Tibial artery (tissue), 4 donors: ENCODE results near the gene CPEB4.
A peak's percentile ranks its signal among the peaks of the same experiment; 100 is the strongest.

ENCODE experiments used
- DNase-seq, 2 donors: peaks; one replicate each; pipeline ENCODE4 v3.0.0-alpha.2; 2019
- H3K27ac ChIP-seq, 2 donors: fragments of 200-600 bp; sonication (generic) in 1 of 2; 1 replicate in 1 of 2; 2 replicates in 1 of 2; pipeline ENCODE4 v1.5.1; 2018 to 2019; ENCODE audit warnings: mild to moderate bottlenecking in 1 of 2
- H3K27me3 ChIP-seq, 2 donors: fragments of 200-600 bp; sonication (generic) in 1 of 2; one replicate each; pipeline versions ENCODE4 v1.5.1 to v1.6.0; 2016 to 2019
- H3K36me3 ChIP-seq, 3 donors: fragments of 200-600 bp; sonication (generic) in 2 of 3; one replicate each; pipeline ENCODE4 v1.5.1; 2016 to 2019; ENCODE audit warnings: mild to moderate bottlenecking in 2 of 3
- H3K4me1 ChIP-seq, 4 donors: fragments of 200-600 bp; sonication (generic) in 2 of 4; 1 replicate in 3 of 4; 2 replicates in 1 of 4; pipeline ENCODE4 v1.5.1; 2016 to 2019
- H3K4me3 ChIP-seq, 2 donors: fragments of 200-600 bp; sonication (generic) in 1 of 2; 1 replicate in 1 of 2; 2 replicates in 1 of 2; pipeline ENCODE4 v1.5.1; 2018 to 2019; ENCODE audit warnings: mild to moderate bottlenecking in 2 of 2
- H3K9me3 ChIP-seq, 3 donors: fragments of 200-600 bp; sonication (generic) in 1 of 3; one replicate each; pipeline ENCODE4 v1.5.1; 2016 to 2019
- CTCF ChIP-seq, 2 experiments: fragments of 200-600 bp in 1 of 2; fragments of 450-650 bp in 1 of 2; IDR thresholded peaks; one replicate each; pipeline ENCODE4 v1.5.1; 2017 to 2019; ENCODE audit warnings: antibody characterized with exemption in 2 of 2, mild to moderate bottlenecking in 1 of 2, moderate library complexity in 1 of 2
- intact Hi-C: fragments of 100-400 bp; cut with DNase I; formaldehyde crosslinking; loops from one replicate; pipeline ENCODE4 v1.15.0; 2023; ENCODE audit warnings: low total_unique reads

The CPEB4 gene

GRCh38 chr5:173945160-173945559, 57.0 kb downstream of the CPEB4 start:
- no peaks in the 10 kb centered on the region for H3K9me3 ChIP-seq
- no peak for TF ChIP-seq CTCF (IDR thresholded peaks at IDR 0.05)
- peaks cover 0 to 10% (median 2%) of the 10 kb centered on the region in 4 donors for H3K4me1 ChIP-seq
- no peak overlapping the region for H3K27ac ChIP-seq
- intact Hi-C loops: no loop called here
- no peak overlapping the region for H3K4me3 ChIP-seq
- peaks cover 22 to 52% (median 27%) of the 10 kb centered on the region in 3 donors for H3K36me3 ChIP-seq
- no peak for DNase-seq
- H3K27me3 ChIP-seq: no peaks in the 10 kb centered on the region

GRCh38 chr5:173946323-173946722, 58.2 kb downstream of the CPEB4 start:
- intact Hi-C loops: no loop called here
- Histone ChIP-seq H3K36me3 (peaks cover 33 to 64% (median 33%) of the 10 kb centered on the region in 3 donors), H3K4me3 (no peak overlapping the region), H3K9me3 (no peaks in the 10 kb centered on the region), H3K27ac (no peak overlapping the region), H3K4me1 (peaks cover 0 to 9% (median 2%) of the 10 kb centered on the region in 4 donors), H3K27me3 (no peaks in the 10 kb centered on the region)
- DNase-seq: no peak
- TF ChIP-seq CTCF (IDR thresholded peaks at IDR 0.05): no peak

- Histone ChIP-seq H3K36me3 (peaks cover 61 to 94% (median 62%) of the 10 kb centered on the region in 3 donors), H3K9me3 (no peaks in the 10 kb centered on the region), H3K27ac (no peak overlapping the region), H3K4me3 (no peak overlapping the region), H3K4me1 (peaks cover 0 to 10% (median 0%) of the 10 kb centered on the region in 4 donors), H3K27me3 (no peaks in the 10 kb centered on the region)
- TF ChIP-seq CTCF (IDR thresholded peaks at IDR 0.05): no peak
- intact Hi-C loops: no loop called here
- no peak for DNase-seq
Observed at GRCh38 chr5:173950829-173951228, 62.7 kb downstream of the CPEB4 start.

- DNase-seq: no peak
- Histone ChIP-seq H3K9me3 (no peaks in the 10 kb centered on the region), H3K27ac (no peak overlapping the region), H3K27me3 (no peaks in the 10 kb centered on the region), H3K4me3 (no peak overlapping the region), H3K36me3 (peaks cover 54 to 72% (median 58%) of the 10 kb centered on the region in 3 donors), H3K4me1 (peaks cover 0 to 10% (median 0%) of the 10 kb centered on the region in 4 donors)
- no peak for TF ChIP-seq CTCF (IDR thresholded peaks at IDR 0.05)
- intact Hi-C loops: no loop called here
Observed at GRCh38 chr5:173953528-173954090, 65.5 kb downstream of the CPEB4 start.

GRCh38 chr5:173954671-173955521, 66.7 kb downstream of the CPEB4 start:
- Histone ChIP-seq H3K9me3 (no peaks in the 10 kb centered on the region), H3K27ac (peak overlapping the region; percentile 8 to 43), H3K36me3 (peaks cover 48 to 63% (median 56%) of the 10 kb centered on the region in 3 donors), H3K4me3 (no peak overlapping the region), H3K27me3 (no peaks in the 10 kb centered on the region), H3K4me1 (peaks cover 0 to 10% (median 0%) of the 10 kb centered on the region in 4 donors)
- DNase-seq: no peak
- no peak for TF ChIP-seq CTCF (IDR thresholded peaks at IDR 0.05)
- intact Hi-C loops: no loop called here
